PC-3 (cell line): ENCODE results near the gene SNX13. TPM values are rescaled to one million over a fixed set of nuclear protein-coding genes. Genes with fewer than 3 reads are reported as not detected.
A peak's percentile ranks its signal among the peaks of the same experiment; 100 is the strongest.

ENCODE experiments used
- ATAC-seq: fragments of 200-7000 bp; cut with Tn5 transposase; 2 replicates; pipeline ENCODE4 v1.9.1; 2020; ENCODE audit warnings: mild to moderate bottlenecking, moderate library complexity
- BruUV-seq: library from RNA; stranded (reverse); fragments of 400-500 nt; replicated peaks from 2 replicates; lab custom pipeline; 2021; lab: Mats Ljungman, UMichigan
- CTCF ChIA-PET: fragments of 300-600 bp; sonication (Branson Sonifier 250); formaldehyde crosslinking; loops from one replicate; lab custom pipeline; 2022; ENCODE audit warnings: antibody characterized with exemption; lab: Charles Lee
- POLR2A ChIA-PET: fragments of 300-600 bp; sonication (Branson Sonifier 250); formaldehyde crosslinking; loops from one replicate; lab custom pipeline; 2022; ENCODE audit warnings: antibody characterized with exemption; ENCODE audit not compliant: unreplicated experiment; lab: Charles Lee
- DNase-seq: peaks from one replicate; pipeline ENCODE4 v3.0.0-alpha.2; 2015
- H2AFZ ChIP-seq: fragments of 300-600 bp; sonication (generic); 2 replicates; pipeline ENCODE4 v1.6.0; 2016; ENCODE audit warnings: antibody characterized with exemption, low read length
- H3F3A ChIP-seq: fragments of 300-600 bp; sonication (generic); one replicate; pipeline ENCODE4 v1.6.0; 2017; ENCODE audit warnings: antibody characterized with exemption, low read length, control low read depth, mild to moderate bottlenecking; ENCODE audit not compliant: unreplicated experiment
- H3K27ac ChIP-seq: fragments of 300-600 bp; sonication (generic); 2 replicates; pipeline ENCODE4 v1.5.1; 2016; ENCODE audit warnings: mild to moderate bottlenecking, low read length
- H3K27me3 ChIP-seq: fragments of 300-600 bp; sonication (generic); 2 replicates; pipeline ENCODE4 v1.6.1; 2016; ENCODE audit warnings: low read length, mixed read lengths
- H3K36me3 ChIP-seq: fragments of 300-600 bp; sonication (generic); 2 replicates; pipeline ENCODE4 v1.6.1; 2016; ENCODE audit warnings: low read depth, mixed run types, low read length, mixed read lengths
- H3K4me1 ChIP-seq: fragments of 300-600 bp; sonication (generic); 2 replicates; pipeline ENCODE4 v1.5.1; 2016; ENCODE audit warnings: low read length; ENCODE audit not compliant: insufficient read depth
- H3K4me2 ChIP-seq: fragments of 300-600 bp; sonication (generic); 2 replicates; pipeline ENCODE4 v1.6.0; 2016; ENCODE audit warnings: low read length
- H3K4me3 ChIP-seq: fragments of 300-600 bp; sonication (generic); 2 replicates; pipeline ENCODE4 v1.5.1; 2016; ENCODE audit warnings: mild to moderate bottlenecking, low read length, mixed read lengths
- H3K79me2 ChIP-seq: fragments of 300-600 bp; sonication (generic); 2 replicates; pipeline ENCODE4 v1.6.1; 2017; ENCODE audit warnings: low read length, mixed read lengths
- H3K9ac ChIP-seq: fragments of 300-600 bp; sonication (generic); 2 replicates; pipeline ENCODE4 v1.6.0; 2016; ENCODE audit warnings: mild to moderate bottlenecking, low read length
- H3K9me2 ChIP-seq: fragments of 300-600 bp; sonication (generic); replicated peaks from 2 replicates; pipeline ENCODE4 v1.6.1; 2016; ENCODE audit warnings: mixed run types, low read length, mixed read lengths
- H3K9me3 ChIP-seq: fragments of 300-600 bp; sonication (generic); 2 replicates; pipeline ENCODE4 v1.6.1; 2016; ENCODE audit warnings: low read length, mixed read lengths
- H4K20me1 ChIP-seq: fragments of 300-600 bp; sonication (generic); 2 replicates; pipeline ENCODE4 v1.6.1; 2016; ENCODE audit warnings: low read length, mixed read lengths
- EZH2 ChIP-seq: fragments of 300-600 bp; sonication (generic); IDR thresholded peaks from one replicate; pipeline ENCODE4 v1.6.1; 2017; ENCODE audit warnings: antibody characterized with exemption, mild to moderate bottlenecking, low read length; ENCODE audit not compliant: unreplicated experiment
- EZH2phosphoT487 ChIP-seq: fragments of 300-600 bp; sonication (generic); IDR thresholded peaks from 2 replicates; pipeline ENCODE4 v1.6.1; 2018; ENCODE audit warnings: mild to moderate bottlenecking, antibody characterized with exemption, low read length, borderline replicate concordance
- intact Hi-C: fragments of 100-400 bp; cut with micrococcal nuclease; formaldehyde crosslinking; loops from 2 replicates; pipeline ENCODE4 v1.9.0; 2023
- total RNA-seq: library from RNA; depleted of rRNA; stranded (reverse); fragments of >200 nt; gene quantifications from 2 replicates; pipeline ENCODE4 v1.2.3, GENCODE V29; 2014
- TF ChIP-seq, protein P1 (sequence below): fragments of 300-600 bp; sonication (generic); conservative IDR thresholded peaks from 2 replicates; pipeline ENCODE4 v1.5.1; 2017; ENCODE audit warnings: antibody characterized with exemption, low read depth, mild to moderate bottlenecking, low read length

The SNX13 gene
- total RNA-seq, 1 experiment from 2014 or later: 33.9 TPM

DNA sequence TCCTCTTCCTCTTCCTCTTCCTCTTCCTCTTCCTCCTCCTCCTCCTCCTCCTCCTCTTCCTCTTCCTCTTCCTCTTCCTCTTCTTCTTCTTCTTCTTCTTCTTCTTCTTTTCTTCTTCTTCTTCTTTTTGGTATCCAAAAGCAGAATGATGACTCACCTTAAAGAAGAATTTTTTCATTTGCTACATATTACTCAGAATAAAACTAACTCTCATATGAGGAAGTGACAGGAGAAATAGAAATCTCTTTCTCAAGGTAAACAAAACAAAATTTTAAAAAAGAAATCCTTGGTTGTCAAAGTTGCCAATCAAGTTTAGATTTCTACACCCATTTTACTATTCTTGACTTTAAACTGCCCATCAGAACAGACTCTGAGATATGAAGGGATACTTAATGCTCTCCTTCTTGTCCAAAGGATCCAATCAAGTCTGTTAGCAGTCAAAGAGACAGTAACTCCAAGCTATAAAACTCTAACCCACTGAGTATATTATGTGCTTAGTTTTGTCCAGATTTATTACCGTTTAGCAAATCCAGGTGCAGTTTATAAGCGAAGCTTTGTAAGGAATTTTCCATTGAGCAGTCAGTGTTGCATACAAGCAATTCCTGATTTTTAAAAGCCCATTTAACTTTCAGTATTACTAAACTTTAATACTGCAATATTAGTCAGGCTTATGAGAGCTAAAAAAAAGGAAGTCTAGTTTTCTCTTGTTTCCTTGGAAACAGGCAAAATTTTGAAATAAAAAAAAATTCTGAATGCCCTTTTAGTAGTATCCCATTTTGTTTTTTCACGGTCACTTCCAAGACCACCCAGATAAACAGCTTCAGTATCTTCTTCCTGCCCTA is 43.1 kb upstream of the SNX13 start:
- Histone ChIP-seq H4K20me1 (no peaks in the 10 kb centered on the region), H3K27me3 (no peaks in the 10 kb centered on the region), H3K9me3 (no peaks in the 10 kb centered on the region), H3K4me1 (peaks cover 22% of the 10 kb centered on the region), H3K36me3 (no peaks in the 10 kb centered on the region), H3F3A (no peaks in the 10 kb centered on the region), H3K27ac (no peak overlapping the region), H3K9ac (no peak overlapping the region), H3K4me3 (no peak overlapping the region), H2AFZ (no peak overlapping the region; the same call in 1 of the 2 replicates), H3K79me2 (no peaks in the 10 kb centered on the region), H3K4me2 (peak overlapping the region; percentile 14), H3K9me2 (no peaks in the 10 kb centered on the region)
- ATAC-seq (peak; percentile 9), DNase-seq (peak; percentile 39)
- ChIA-PET POLR2A (interaction anchor here (0.7 kb wide), 1 partner anchor 86 kb away, joined by 5 read pairs; no protein-coding TSS in a partner anchor), CTCF (interaction anchor here (0.5 to 0.7 kb wide), 2 partner anchors 30 to 293 kb away, joined by 3 to 8 read pairs; no protein-coding TSS in a partner anchor)
- BruUV-seq: no TSS peak
- intact Hi-C loops: no loop called here
- TF ChIP-seq, protein P1, sequence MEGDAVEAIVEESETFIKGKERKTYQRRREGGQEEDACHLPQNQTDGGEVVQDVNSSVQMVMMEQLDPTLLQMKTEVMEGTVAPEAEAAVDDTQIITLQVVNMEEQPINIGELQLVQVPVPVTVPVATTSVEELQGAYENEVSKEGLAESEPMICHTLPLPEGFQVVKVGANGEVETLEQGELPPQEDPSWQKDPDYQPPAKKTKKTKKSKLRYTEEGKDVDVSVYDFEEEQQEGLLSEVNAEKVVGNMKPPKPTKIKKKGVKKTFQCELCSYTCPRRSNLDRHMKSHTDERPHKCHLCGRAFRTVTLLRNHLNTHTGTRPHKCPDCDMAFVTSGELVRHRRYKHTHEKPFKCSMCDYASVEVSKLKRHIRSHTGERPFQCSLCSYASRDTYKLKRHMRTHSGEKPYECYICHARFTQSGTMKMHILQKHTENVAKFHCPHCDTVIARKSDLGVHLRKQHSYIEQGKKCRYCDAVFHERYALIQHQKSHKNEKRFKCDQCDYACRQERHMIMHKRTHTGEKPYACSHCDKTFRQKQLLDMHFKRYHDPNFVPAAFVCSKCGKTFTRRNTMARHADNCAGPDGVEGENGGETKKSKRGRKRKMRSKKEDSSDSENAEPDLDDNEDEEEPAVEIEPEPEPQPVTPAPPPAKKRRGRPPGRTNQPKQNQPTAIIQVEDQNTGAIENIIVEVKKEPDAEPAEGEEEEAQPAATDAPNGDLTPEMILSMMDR: no peak
- TF ChIP-seq EZH2phosphoT487: no peak
- TF ChIP-seq EZH2: no peak

DNA sequence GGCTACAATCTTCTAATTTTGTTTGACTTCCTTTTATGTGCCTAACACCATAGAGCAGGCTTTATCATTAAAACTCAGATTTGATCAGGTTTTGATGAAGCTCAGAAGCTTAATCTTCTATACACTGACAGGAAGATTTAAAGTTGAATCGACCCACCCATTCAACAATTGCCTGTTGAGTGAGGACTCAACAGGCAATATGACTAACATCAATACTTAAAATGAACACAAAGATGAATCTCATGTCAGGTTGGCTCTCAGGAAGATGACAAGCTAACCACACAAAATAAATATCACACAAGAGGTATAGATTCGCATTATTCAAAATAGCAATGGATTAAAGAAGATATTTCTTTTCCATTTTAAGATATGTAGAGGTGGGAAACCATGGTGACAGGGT is 36.7 kb upstream of the SNX13 start:
- Histone ChIP-seq H2AFZ (no peak overlapping the region), H3K4me2 (no peak overlapping the region), H3K27ac (no peak overlapping the region), H3K4me1 (no peaks in the 10 kb centered on the region), H3K27me3 (no peaks in the 10 kb centered on the region), H4K20me1 (no peaks in the 10 kb centered on the region), H3F3A (no peaks in the 10 kb centered on the region), H3K9me2 (no peaks in the 10 kb centered on the region), H3K4me3 (no peak overlapping the region), H3K79me2 (no peaks in the 10 kb centered on the region), H3K36me3 (no peaks in the 10 kb centered on the region), H3K9ac (no peak overlapping the region), H3K9me3 (no peaks in the 10 kb centered on the region)
- intact Hi-C loops: no loop called here
- DNase-seq: no peak
- ATAC-seq: no peak
- ChIA-PET POLR2A (no interaction called here), CTCF (no interaction called here)
- TF ChIP-seq EZH2: no peak
- TF ChIP-seq, protein P1: no peak
- TF ChIP-seq EZH2phosphoT487: no peak
- no TSS peak for BruUV-seq

DNA sequence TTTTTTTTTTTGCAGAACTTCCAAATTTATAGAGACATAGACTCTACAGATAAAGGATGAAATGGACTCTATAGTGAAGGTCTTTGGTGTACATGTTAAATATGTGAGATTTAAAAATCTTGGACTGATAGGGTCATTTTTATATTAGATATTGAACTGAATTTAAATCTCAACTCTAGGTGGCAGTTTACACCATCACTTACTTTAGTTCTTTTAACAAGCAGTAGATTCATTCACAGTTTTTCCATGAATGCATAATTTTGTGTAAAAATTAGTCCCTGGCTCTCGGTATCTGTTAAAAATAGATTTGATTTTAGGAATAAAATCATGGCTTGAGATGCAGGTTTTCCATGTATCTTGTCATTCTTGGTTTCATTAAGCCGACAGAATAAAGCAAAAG is 31.1 kb upstream of the SNX13 start:
- Histone ChIP-seq H3K79me2 (no peaks in the 10 kb centered on the region), H3K4me2 (no peak overlapping the region), H3K27me3 (no peaks in the 10 kb centered on the region), H2AFZ (no peak overlapping the region), H3K4me3 (no peak overlapping the region), H3K27ac (no peak overlapping the region), H3K4me1 (peaks cover 13% of the 10 kb centered on the region), H3K9me2 (no peaks in the 10 kb centered on the region), H3K9ac (no peak overlapping the region), H3K36me3 (no peaks in the 10 kb centered on the region), H3F3A (no peaks in the 10 kb centered on the region), H3K9me3 (no peaks in the 10 kb centered on the region), H4K20me1 (no peaks in the 10 kb centered on the region)
- no TSS peak for BruUV-seq
- ChIA-PET POLR2A (no interaction called here), CTCF (no interaction called here)
- TF ChIP-seq, protein P1: peak; percentile 57
- TF ChIP-seq EZH2: no peak
- DNase-seq (peak; percentile 41), ATAC-seq (no peak)
- intact Hi-C loops: loop anchor here (1.0 kb wide), 2 partner anchors 149 to 374 kb away; no protein-coding TSS in a partner anchor
